ENCODE results near the gene SBK1.
A peak's percentile ranks its signal among the peaks of the same experiment; 100 is the strongest.
"Not testable (repeated sequence)": the region's sequence is repeated elsewhere in the genome, so short reads cannot be mapped to it uniquely, and the experiment has no call there.

The SBK1 gene

DNA sequence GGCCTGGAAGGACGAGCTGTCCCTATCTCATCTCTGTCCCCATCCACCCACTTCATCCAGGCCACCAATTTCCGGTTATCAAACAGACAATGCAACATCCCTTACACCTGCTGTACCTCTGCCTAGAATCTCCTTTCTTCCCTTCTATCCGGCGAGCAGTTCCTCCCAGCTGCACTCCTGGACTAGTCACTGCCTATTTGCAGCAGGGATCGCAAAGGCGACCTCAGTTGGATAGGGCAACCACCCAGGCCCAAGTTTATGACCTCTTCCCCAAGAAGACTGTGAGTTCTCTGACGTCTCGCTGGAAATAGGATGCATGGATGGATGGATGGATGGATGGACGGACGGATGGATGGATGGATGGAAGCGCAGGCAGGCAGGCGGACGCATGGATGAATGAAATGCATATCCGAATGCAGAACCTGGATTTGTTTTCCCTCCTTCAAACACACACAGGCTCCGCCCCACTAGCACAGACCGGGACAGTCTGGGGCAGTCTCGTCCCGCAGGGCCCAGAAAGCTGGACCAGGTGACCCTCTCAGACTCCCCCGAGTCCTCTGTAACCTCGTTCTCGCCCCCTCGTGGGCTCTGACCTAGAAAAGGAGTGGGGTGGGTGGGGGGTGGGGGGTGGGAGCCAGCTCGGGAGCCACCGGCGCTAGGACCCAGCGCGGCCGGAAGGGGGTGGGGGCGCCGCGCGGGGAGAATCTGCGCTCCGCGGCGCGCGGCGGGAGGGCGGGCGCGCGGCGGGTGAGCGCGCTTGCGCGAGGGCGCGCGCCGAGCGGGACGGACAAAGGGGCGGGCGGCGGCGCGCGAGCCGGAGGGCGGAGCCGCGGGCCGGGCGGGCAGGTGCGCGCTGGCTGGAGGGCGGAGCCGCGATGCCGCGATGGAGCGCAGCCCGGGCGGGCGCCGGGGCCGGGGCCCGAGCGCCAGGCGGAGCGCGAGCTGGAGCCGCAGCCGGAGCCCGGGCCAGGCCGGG, at the start of gene SBK1:
Gene SBK1 (plus strand): TSS at position 875 of the 976 bp plus-strand sequence. CDS start 24,867 bp downstream, outside the sequence.
- DNase-seq (ENCODE audit: low spot score) = peak; percentile 93

DNA sequence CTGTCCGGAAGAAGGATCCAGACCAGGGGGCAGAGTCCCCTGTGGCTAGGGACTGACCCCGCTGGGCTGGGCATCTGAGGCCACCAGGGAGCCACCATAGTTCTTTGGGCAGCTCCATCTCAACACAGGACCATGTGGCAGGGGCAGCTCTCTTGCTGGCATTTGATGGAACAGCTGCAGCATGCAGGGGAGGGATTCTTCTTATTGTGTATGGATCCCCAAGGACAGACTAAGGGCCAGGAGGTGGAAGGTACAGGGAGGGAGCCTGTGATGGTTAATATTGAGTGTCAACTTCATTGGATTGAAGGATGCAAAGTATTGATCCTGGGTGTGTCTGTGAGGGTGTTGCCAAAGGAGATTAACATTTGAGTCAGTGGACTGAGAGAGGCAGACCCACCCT, 42.8 kb upstream of the SBK1 start:
- DNase-seq (ENCODE audit: low spot score) = not testable (repeated sequence)

DNA sequence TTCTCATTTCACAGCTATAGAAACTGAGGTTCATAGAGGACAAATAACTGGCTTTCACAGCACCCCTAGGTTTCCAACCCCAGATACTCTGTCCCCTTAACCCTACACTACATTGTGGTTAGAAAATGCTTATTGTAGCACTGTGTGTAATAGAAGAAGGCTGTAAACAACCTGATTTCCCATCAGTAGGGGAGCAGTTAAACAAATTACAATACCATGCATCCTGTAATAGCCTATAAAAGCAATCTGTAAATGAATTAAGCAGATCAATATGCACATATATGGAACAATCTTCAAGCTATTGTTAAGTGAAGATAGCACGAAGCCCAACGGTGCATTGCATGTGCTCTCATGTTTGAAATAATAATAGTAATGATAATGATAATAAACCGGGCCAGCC, 41.3 kb upstream of the SBK1 start:
- DNase-seq (ENCODE audit: low spot score) = no peak

DNA sequence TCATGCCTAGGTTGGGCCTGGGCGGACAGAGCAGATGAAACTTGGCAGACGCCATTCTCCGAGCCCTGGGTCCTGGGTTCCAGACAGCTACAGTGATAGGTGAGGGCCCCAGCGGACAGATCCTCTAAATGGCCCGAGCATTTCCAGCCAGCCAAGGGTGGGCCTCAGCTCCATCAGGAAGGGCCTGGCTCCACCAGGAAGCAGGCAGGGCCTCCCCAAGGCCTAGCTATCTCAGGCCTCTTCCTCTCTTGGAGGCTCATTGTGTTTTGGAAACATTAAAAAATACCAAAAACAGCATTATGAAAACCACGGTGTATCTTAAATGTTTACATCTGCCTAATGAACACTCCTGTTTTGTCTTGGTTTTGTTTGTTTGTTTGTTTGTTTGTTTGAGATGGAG, 38.2 kb upstream of the SBK1 start:
- DNase-seq (ENCODE audit: low spot score) = no peak

DNA sequence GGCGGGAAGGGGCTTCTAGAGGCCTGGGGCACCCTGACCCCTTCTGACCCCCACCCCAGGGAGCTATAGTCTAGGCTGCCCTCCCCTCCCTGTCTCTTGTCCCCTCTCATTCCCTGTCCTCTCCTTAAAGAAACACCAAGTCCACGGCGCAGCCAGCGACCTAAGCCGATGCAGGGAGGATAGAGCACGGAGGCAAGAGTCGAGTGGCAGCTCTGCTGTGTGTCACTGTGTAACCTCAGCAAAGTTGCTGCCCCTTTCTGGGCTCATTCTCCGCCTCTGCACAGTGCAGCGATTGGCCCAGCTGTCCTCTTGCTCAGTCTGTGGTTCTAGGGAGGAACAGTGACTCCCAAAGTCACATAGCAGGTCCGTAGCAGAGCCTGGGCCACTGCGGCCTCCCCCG, 36.5 kb upstream of the SBK1 start:
- DNase-seq (ENCODE audit: low spot score) = no peak

DNA sequence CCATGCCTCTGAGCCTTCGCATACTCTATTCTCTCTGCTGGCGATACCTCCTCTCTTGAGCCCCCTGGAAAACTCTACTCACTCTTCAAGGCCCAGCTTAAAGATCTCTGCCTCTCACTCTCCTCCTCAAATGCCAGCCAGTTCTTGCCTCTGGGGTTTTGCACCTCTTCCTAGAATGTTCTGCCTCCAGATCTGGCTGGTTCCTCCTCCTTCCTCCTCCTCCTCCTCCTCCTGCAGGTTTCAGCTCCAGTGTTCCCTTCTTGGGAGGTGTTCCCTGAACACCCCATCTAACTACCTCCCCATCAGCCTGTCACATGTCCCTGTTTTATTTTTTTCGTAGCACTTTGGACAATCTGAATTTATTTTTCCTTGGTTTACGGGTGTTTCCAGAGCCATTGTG, 35.1 kb upstream of the SBK1 start:
- no peak for DNase-seq (ENCODE audit: low spot score)

DNA sequence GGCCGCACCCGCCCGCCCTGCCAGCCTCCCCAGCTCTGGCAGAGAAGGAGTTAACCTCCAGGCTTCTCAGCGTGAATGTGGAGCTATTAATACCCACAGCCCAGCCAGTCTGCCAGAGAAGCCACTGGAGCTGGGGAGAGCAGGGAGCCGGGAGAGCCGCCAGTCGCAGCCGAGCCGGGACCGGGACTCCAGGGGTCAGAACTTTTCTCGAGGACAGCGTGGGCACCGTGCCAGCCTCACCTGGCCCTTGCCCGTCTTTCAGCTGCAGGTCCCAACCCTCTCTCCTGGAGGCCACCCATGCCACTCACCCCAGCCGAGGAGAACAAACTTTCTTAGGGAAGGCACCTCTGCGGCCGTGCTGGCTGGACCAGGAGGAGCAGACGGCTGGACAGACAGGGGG, 33.8 kb upstream of the SBK1 start:
- no peak for DNase-seq (ENCODE audit: low spot score)

DNA sequence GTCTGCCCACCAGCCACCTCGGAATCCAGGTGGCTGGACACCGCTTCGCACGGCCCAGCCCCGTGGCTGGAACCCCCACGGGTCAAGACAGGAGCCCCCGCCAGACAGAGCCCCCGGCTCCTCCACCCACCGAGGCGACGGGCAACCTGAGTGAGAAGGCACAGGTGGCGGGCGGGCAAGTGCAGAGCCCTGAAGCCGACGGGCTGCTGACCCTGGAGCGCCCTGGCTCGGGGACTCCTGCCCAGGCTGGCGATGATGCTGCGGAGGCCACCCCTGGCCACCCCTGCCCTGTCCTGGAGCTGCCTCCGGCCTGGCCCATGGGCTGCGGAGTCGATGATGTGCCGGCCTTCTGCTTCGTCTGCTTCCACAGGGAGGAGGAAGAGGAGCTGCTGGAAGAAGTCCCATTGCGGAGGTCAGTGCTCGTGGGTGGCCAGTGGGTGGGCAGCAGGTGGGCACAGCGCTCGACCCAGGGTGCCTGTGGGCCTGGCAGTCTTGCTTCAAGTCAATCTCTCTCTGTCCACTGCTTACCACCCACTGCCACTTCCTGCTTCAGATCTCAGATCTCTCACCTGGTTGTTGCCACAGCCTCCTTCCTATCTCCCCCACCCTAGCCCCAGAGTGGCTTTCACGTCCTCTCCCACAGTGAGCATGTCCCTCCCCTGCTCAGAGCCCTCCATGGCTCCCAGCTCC, 33.1 kb upstream of the SBK1 start:
- DNase-seq (ENCODE audit: low spot score) = no peak

DNA sequence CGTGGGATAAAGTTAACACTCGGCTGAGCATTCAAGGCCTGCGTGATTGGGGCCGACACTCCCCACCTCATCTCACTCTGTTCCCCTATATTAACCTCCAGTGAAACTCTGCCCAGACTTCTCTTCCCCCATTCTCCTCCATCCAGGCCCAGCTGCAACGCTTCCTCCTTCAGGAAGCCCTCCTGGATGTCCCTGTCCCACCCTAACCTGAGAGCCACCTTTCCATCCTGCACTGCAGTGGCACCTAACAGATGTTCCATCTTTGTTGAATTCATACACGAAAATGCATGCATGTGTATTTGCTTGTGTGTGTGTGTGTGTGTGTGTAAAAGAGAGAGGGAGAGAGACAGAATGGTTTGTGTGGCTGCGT, 32.6 kb upstream of the SBK1 start:
- no peak for DNase-seq (ENCODE audit: low spot score)

DNA sequence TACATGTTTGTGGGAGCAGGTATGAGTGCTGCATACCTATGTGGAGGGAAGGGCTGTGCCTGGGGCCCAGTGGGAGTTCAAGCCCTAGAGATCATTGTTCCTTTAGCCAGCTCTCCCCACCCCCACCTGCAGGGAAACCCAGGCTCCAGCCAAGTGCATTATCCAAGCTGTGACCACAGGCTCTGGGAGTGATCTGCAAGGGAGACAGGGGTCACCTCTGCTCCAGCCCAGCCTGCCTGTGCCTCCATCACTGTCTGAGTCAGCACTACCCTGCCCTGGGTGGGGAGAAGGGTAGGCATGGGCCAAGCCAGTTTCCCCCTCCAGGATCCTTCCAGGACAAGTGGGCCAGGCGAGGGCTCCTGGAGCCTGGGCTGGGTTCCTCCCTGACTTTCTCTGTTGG, 32.1 kb upstream of the SBK1 start:
- no peak for DNase-seq (ENCODE audit: low spot score)

DNA sequence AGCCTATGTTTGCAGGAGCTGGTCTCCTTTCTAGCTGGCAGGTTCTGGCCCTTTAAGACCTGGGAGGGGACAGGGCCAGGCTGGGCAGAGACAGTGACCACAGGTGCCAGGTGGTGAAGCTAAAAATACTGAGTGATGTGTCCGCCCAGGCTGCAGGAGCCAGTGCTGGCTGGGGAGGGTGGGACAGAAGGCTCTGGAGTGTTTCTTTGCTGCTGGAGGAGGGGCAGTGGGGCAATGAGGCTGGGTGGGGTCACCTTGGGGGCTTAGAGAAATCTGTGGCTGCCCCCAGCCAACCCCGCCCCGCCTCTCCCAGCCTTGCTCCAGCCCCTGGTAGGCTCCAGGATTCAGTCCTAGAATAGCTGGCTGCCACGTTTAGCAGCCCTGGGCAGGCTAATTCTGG, 30.4 kb upstream of the SBK1 start:
- DNase-seq (ENCODE audit: low spot score) = no peak

DNA sequence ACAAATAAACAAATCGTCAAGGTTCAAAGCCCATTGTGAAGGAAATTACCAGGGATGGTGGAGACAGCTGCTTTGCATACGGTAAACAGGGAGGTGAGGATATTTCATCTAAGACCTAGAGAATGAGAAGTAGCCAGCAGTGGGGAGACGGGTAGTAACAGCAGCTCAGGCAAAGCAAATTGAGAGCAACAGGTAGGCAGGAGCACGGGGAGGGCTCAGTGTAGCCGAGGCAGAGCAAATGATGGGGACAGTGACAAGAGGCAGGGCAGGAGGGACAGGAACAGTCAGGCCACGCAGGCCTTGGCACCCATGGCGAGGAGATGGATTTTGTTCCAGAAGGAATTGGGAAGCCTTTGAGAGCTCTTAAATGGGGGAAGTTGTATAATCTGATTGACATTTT, 29.0 kb upstream of the SBK1 start:
- DNase-seq (ENCODE audit: low spot score) = no peak

DNA sequence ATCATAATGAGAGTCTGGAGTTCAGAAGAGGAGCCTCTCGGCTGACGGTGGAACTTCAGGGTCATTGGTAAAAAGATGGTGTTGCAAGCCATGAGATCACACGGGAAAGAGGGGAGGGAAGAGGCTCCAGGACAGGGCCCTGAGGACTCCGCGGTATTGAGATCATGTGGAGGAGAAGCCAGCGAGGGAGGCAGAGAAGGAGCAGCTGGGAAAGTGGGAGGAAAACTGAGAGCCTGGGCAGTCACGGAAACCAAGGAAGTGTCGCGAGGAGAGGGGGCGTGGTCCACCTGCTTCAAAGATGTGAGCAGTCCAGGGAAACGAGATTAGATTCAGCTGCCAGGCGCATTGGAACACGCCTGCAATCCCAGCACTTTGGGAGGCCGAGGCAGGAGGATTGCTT, 27.7 kb upstream of the SBK1 start:
- DNase-seq (ENCODE audit: low spot score) = peak; percentile 57

DNA sequence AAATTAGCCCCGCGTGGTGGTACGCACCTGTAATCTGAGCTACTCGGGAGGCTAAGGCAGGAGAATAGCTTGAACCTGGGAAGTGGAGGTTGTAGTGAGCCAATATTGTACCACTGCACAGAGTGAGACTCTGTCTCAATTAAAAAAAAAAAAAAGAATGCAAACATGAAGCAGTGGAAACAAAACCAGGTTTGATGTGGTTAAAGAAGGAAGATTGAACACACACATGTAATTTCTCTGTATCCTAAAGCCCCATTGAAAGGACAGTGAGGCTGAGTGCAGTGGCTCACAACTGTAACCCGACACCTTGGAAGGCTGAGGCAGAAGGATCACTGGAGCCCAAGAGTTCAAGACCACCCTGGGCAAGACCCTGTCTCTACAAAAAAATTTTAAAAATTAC, 26.5 kb upstream of the SBK1 start:
- no peak for DNase-seq (ENCODE audit: low spot score)

DNA sequence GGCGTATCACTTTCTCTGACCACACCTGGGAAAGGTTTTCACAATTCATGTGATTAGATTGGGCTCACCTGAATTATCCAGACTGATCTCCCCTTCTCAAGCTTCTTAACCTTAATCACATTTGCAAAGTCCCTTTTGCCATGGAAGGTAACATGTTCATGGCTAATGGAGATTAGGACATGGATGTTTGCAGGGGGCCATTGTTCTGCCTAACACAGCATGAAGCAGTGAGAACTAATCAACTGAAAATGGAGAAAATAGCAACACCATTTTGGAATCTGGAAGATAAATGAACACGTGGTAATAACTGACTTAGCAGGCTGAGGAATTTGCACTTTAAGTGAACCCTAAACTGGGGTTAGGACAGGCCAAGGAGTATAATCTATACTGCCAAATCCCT, 25.0 kb upstream of the SBK1 start:
- DNase-seq (ENCODE audit: low spot score) = no peak

DNA sequence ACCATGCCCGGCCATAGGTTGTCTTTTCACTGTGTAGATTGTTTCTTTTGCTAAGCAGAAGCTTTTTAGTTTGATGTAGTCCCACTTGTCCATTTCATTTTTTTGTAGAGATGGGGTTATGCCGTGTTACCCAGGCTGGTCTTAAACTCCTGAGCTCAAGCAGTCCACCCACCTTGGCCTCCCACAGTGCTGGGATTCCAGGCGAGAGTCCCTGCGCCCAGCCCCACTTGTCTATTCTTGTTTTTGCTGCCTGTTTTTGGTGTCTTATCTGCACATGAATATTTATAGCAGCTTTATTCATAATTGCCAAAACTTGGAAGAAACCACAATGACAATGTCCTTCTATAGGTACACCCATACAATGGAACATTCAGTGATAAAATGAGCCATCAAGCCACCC, 18.8 kb upstream of the SBK1 start:
- no peak for DNase-seq (ENCODE audit: low spot score)

DNA sequence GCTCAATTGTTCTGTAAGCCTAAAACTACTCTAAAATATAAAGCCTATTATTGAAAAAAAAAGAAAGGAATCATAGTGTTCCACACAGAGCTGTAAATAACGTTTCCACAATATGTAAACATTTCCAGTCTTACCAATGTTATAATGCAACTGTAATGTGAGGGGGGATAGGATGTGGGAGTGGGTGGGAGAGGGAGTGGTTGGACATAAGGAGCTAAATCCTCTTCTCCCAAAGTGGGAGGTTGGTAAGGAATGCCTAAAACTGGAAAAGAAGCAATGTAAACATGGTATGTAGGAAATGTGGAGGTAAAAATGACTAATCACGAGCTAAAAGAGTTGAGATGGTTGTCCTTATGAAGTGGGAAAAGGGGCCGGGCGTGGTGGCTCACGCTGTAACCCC, 17.6 kb upstream of the SBK1 start:
- DNase-seq (ENCODE audit: low spot score) = no peak

DNA sequence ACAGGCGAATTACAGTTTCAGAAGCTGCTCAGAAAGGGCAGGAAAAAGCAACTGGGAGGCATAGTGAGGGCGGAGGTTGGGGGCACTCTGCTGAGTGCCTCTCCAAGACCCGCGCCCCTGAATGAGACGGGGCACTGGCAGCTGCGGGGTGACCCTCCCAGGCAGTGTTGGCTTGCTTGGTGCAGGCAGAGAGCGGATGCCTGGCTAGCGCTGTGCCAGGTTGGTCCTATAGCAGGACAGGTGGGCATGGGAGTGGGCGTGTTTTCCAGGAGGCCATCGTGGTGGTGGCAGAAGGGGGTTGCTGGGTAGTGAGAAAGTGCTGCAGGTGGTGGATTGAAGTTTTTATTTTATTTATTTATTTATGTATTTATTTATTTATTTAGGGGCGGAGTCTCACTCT, 16.0 kb upstream of the SBK1 start:
- DNase-seq (ENCODE audit: low spot score) = no peak

DNA sequence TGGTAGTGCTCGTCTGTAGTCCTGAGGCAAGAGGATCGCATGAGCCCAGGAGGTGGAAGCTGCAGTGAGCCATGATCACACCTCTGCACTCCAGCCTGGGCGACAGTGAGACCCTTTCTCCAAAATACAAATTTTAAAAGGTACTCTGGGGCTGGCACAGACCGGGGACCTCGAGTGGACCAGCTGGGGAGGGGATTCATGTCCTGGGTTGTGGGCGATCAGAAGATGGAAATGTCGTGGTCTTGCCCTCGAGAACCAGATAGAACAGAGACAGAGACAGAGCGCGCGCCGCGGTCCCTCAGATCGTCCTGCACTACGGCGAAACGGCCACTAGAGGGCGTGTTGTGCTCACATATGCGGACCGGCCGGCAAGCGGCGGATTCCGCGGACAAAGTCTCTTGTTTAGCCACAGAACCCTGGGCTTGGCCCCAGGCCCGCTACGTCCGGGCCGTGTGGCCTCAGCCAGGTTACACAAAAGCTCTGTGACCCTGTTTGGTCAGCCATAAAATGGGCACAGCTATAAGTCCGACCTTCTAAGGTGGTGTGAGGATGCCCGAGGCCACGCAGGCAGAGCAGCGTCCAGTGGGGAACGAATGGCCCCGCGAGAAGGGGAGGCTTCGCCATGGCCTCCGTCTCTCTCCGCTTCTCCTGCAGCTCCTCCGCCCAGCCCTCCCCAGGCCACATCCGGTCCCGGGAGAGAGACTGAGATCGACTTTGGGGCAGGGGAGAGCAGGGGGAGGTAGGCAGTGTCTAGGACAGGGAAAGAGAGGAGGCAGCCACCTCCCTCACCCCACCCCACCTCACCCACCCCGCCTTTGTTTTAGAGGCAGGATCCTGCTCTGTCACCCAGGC, 14.6 kb upstream of the SBK1 start:
- peak; percentile 77 for DNase-seq (ENCODE audit: low spot score)

DNA sequence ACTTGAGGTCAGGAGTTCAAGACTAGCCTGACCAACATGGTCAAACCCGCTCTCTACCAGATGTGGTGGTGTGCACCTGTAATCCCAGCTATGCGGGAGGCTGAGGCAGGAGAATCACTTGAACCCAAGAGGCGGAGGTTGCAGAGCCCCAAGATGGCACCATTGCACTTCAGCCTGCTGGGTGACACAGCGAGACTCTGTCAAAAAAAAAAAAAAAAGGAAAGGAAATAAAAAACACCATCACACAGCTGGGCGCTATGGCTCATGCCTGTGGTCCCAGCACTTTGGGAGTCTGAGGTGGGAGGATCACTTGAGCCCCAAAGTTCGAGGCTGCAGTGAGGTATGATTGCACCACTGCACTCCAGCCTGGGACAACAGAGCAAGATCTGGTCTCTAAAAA, 13.3 kb upstream of the SBK1 start:
- no peak for DNase-seq (ENCODE audit: low spot score)

DNA sequence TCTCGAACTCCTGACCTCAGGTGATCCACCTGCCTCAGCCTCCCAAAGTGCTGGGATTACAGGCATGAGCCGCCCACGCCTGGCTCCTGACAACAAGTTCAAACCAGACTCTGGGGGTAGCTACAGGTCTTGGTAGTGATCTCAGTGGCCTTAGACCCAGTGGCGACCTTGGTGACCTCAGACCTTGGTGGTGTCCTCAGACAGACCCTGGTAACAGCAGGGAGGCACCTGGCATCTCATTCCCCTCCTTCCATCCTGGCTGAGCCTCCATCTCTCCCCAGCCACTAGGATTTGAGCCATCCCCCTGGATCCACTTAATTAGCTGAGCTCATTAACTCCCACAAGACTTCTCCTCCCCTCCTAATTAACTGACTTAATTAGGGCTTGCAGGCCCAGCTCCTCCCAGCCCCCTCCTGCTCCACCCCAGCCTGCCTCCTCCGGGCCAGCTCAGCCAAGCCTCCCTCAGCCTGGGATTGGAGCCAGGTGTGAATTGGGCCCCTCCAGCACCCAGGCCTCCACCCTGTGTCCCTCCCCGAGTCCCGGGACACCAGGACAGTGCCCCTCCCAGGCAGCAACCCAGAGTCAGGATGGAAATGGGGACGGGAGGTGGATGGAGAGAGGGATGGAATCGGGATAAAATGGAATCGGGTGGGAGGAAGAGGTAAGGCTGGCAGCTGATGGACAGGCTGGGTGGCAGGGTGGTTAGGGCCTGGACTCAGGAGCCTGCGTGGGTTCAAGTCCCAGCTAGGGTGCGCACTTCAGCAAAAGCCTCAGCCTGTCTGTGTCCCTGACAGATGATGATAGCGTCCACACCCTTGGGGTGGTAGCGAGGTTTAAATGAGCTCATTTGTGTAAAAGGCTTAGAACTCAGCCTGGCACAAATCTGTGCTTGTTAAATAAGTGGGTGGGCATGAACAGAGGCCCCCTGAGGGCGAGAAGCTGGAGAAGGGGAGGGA, 11.2 kb upstream of the SBK1 start:
- DNase-seq (ENCODE audit: low spot score) = no peak

All from HuH-7 (cell line).